AG09309 (cell line): Measurements from ENCODE around the gene FFAR1.

ENCODE experiments used
- DNase-seq: peaks from one replicate; pipeline ENCODE4 v3.0.0-alpha.2; 2010; ENCODE audit warnings: low read depth
- H3K4me3 ChIP-seq: 2 replicates; pipeline ENCODE4 v1.5.1; 2011; ENCODE audit warnings: mild to moderate bottlenecking, low read depth, low read length, moderate library complexity; ENCODE audit not compliant: control insufficient read depth
- TF ChIP-seq, protein P1 (sequence below): IDR thresholded peaks from 2 replicates; pipeline ENCODE4 v1.5.1; 2011; ENCODE audit warnings: mild to moderate bottlenecking, low read depth, low read length, inconsistent platforms; ENCODE audit not compliant: insufficient read depth, control insufficient read depth; ENCODE audit errors: missing control alignments

FFAR1 gene

DNA sequence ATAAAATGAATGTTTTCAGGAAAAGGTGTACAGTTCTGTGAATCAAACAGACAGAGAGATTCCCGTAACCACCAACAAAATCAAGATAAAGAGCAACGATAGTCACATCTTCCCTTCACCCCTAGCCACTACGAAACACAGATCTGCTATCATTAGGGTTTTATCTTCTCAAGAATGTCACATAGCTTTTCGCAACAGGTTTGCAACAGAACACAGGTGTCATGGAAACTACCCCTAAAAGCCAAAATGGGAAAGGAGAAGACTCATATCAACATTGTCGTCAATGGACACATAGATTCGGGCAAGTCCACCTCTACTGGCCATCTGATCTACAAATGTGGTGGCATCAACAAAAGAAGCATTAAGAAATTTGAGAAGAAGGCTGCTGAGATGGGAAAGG is 34.2 kb downstream of the FFAR1 start:
- TF ChIP-seq, protein P1, sequence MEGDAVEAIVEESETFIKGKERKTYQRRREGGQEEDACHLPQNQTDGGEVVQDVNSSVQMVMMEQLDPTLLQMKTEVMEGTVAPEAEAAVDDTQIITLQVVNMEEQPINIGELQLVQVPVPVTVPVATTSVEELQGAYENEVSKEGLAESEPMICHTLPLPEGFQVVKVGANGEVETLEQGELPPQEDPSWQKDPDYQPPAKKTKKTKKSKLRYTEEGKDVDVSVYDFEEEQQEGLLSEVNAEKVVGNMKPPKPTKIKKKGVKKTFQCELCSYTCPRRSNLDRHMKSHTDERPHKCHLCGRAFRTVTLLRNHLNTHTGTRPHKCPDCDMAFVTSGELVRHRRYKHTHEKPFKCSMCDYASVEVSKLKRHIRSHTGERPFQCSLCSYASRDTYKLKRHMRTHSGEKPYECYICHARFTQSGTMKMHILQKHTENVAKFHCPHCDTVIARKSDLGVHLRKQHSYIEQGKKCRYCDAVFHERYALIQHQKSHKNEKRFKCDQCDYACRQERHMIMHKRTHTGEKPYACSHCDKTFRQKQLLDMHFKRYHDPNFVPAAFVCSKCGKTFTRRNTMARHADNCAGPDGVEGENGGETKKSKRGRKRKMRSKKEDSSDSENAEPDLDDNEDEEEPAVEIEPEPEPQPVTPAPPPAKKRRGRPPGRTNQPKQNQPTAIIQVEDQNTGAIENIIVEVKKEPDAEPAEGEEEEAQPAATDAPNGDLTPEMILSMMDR = no peak
- DNase-seq = no peak
- H3K4me3 ChIP-seq = no peak overlapping the region

DNA sequence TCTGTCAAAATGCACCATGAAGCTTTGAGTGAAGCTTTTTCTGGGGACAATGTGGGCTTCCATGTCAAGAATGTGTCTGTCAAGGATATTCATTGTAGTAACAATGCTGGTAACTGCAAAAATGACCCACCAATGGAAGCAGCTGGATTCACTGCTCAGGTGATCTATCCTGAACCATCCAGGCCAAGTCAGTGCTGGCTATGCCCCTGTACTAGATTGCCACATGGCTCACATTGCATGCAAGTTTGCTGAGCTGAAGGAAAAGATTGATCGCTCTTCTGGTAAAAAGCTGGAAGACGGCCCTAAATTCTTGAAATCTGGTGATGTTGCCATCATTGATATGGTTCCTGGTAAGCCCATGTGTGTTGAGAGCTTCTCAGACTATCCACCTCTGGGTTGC is 35.8 kb downstream of the FFAR1 start:
- H3K4me3 ChIP-seq = no peak overlapping the region
- TF ChIP-seq, protein P1 = no peak
- no peak for DNase-seq

DNA sequence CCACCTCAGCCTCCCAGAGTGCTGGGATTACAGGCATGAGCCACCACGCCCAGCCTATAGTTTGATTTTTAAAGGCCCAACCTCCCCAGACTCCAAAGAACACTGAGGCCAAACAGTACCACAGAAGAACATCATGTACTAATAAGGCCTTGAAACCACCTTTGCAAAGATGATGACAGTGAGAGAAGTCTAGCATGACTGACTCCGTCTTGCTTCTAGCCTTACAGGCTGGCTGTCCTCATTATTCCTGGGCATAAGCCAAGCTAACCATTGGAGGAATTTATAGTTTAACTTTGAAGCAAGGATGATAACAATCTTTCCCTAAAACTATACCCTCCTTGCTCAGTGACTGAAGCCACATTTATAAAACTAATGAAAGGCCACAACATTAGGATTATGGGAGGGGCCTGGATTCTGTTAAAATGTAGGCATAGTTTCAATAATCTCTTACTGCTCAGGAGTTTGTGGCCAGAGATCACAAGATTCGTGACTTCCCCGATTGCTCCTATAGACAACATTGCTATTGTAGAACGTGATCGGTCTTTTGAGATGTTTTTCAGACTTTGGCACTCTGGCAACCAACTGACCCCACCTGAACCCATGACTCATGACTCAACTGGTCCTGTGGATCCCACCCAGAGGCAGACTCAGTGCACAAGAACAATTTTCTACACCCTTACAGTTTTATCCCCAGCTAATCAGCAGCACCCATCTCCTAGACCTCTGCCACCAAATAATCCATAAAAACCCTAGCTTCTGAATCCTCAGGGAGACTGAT is 40.8 kb downstream of the FFAR1 start:
- no peak for DNase-seq
- TF ChIP-seq, protein P1 = no peak
- no peak overlapping the region for H3K4me3 ChIP-seq

DNA sequence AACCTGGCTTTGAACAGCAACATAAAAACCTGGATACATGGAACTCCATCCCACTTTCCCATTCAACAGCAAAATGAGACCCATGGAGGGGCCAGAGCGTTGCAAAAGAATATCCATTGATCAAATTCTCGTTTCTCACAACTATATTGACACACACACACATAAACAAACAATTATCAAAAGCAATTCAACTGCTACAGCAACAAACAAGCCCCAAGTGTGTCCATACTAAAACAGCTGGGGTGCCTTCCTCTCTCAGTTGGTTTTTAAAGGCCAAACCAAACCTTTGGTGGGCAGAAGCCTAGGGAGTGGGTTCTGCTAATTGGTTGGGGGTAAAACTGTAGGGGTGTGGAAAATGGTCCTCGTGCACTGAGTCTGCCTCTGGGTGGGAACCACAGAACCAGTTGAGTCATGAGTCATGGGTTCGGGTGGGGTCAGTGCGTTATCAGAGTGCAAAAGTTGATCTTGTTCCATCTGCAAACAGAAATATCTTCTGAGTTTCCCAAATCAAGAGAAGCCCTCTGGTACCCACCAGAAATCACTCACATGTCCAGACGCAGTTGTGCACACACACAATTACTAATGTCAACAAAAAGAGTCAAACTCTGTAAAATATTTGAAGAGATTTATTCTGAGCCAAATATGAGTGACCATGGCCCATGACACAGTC is 41.6 kb downstream of the FFAR1 start:
- TF ChIP-seq, protein P1 = no peak
- H3K4me3 ChIP-seq = no peak overlapping the region
- no peak for DNase-seq

DNA sequence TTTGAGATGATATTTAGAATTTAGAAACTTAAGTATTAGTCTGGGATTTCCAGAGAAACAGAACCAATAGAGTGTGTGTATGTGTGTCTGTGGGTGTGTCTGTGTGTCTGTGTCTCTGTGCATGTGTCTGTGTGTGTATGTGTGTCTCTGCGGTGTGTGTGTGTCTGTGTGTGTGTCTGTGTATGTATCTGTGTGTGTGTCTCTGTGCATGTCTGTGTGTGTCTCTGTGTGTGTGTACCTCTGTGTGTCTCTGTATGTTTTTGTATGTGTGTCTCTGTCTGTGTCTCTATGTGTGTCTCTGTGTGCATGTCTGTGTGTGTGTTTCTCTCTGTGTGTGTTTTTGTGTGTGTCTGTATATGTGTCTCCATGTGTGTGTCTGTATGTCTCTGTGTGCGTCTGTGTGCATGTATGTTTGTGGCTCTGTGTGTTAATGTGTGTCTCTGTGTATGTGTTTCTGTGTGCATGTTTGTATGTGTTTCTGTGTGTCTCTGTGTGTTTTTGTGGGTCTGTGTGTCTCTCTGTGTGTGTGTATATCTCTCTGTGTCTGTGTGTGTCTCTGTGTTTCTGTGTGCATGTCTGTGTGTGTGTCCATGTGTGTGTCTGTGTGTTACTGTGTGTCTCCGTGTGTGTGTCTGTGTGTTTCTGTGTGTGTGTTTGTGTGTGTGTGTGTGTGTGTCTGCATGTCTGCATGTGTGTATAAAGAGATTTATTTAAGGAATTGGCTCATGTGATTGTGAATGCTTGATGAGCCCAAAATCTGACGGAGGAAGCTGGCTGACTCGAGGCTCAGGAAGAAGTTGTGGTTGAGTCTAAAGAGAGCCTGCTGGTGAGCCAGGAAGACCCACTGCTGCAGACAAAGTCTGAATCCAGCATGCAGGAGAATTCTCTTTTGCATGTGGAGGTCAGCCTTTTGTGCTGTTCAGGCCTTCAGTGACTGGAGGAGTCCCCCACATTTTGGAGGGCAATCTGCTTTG is 45.3 kb downstream of the FFAR1 start:
- no peak overlapping the region for H3K4me3 ChIP-seq
- TF ChIP-seq, protein P1 = no peak
- no peak for DNase-seq
